ENCODE data around the gene TMEM117.

The TMEM117 gene

DNA sequence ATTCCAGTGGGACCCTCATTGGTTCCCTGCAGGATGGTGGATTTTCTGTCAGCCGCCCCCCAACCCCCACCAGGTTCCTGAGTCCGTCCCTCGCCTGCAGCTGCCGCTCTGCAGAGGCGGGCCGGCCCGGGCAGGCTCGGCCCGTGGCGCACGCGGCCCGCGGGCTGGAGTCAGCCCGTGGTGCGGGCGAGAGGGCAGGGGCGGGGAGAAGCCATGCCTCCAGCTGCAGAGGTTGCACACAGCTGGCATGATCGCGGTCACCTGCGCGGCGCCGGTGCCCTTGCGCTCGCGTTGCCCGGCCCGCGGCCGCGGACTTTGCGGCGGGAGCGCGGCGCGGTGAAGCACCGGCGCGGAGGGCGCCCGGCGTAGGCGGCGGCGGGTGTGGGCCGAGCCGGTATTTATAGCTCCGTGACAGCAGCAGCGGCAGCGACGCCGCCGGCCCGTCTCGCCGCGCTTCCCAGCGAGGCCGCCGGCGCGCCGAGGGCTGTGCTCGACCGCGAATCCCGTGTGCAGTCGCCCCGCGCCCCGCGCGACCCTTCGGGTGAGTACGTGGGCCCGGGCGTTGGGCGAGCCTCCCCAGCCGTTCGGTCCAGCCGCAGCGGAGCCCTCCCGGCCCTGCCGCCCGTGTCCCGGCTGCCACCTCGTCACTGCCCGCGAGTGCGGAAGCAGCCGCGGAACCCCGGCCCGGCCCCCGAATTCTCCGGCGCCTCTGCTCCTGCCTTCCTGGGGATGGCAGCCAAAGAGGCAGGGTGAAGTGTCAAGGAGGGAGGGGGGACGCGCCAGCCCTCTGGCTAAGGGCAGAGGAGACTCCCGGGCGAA lies at the start of gene TMEM117:
TMEM117 (plus strand) TSS at position 426 of the 819 bp plus-strand sequence.
- intact Hi-C loops (cut with DNase I), result loop anchor here (2.0 kb wide), 1 partner anchor 29 kb away; the partner anchor contains the start of gene TWF1
- peak; percentile 34 to 92 (median 53) for DNase-seq

DNA sequence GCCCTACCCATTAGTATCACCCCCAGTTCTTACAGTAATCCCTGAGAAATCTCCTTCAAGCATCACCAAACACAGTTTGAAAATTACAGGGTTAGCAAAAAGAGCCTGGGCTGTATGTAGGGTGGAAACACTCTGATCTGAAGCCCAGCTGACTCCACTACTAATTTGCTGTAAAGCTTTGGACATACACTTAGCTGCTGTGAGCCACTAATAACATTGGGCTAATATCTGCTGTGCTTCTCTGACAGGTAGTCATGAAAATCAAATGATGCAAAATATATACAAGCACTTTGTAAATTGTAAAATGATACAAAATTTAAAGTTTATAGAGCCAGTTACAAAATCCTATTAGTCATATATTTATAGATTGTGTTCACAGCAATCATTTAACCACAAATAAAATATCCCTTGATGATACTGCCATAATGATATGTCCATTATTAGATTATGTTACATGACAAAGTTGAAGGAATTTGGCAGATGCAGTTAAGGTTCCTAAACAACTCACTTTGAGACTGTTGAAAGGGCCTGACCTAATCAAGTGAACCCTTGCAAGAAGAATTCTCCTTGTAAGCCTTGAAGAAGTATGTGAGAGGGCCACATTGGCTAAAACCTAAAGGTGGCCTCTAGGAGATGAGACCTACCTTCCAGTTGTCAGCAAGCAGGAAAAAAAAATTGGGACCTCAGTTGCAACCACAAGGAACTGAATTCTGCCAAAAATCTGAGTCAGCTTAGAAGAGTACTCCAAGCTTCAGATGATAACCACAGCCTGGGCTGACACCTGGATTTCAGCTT lies 48.8 kb upstream of the TMEM117 start:
- no peak for DNase-seq
- intact Hi-C loops (cut with DNase I), result no loop called here

DNA sequence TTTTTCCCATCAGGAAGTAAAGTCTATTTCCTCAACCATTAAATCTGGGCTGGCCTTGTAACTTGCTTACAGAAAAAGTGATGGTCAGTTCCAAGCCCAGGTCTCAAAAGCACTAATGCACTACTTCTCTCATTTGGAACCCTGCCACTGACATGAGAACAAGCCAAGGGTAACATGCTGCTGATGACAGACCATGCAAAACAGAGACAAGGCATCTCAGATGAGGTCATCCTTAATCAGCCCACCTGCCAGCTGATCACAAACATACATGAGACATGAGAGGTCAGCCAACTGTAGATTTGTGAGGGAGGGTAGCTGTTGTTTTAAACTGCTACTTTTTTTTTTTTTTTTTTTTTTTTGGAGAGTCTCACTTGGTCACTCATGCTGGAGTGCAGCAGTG lies 45.9 kb upstream of the TMEM117 start:
- intact Hi-C loops (cut with DNase I), result no loop called here
- DNase-seq, result no peak

DNA sequence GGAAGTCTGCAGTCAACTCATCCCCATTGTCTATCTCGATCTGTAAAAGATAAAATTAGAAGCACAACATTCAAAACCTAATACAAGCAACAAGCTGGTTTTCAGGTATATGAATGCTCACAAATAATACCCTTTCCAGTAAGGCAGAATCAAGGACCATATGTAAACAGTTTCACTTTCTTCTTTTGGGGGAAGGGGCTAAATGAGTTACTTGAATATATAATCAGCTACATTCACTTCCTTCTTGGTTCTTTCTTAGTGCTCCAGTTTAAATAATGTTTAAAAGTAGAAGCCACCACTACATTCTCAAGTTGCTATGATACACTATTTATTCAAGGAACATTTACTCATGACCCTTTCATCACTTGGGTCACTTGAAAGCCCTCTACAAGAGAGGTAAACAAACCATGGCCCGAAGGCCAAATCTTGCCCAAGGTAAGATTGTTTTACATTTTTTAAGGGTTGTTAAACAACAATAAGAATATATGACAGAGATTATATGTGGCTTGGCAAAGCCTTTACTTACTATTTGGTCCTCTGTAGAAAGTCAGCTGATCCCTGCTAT lies 40.1 kb upstream of the TMEM117 start:
- DNase-seq, result no peak
- intact Hi-C loops (cut with DNase I), result no loop called here

DNA sequence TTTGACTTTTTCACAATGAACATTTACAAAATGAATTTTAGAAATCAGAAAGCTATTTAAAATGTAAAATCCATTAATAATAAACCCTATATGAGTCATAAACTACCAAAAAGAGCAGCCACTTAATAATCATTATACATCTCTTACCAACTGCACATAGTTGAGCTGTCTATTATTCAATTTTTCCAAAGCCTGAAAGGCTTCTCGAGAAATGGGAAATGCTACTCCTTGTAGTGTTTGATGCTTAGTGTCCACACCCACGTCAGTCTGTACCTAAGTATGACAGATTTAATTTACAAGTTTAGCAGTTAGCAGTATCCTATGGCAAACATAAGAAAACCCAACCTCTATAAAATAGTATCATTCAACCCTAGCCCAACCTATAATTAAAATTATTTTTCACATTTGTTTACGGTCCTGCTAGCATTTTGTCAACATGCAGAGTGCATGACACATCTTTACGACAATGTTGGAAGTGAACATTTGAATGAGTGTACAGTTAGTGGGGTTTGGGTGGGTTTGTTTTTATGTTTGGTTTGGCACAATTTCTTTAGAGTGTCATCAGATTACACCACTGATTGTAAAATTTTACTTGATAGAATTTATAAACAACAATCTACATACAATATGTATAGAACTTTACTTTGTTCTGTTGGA lies 38.2 kb upstream of the TMEM117 start:
- DNase-seq, result no peak
- intact Hi-C loops (cut with DNase I), result no loop called here

DNA sequence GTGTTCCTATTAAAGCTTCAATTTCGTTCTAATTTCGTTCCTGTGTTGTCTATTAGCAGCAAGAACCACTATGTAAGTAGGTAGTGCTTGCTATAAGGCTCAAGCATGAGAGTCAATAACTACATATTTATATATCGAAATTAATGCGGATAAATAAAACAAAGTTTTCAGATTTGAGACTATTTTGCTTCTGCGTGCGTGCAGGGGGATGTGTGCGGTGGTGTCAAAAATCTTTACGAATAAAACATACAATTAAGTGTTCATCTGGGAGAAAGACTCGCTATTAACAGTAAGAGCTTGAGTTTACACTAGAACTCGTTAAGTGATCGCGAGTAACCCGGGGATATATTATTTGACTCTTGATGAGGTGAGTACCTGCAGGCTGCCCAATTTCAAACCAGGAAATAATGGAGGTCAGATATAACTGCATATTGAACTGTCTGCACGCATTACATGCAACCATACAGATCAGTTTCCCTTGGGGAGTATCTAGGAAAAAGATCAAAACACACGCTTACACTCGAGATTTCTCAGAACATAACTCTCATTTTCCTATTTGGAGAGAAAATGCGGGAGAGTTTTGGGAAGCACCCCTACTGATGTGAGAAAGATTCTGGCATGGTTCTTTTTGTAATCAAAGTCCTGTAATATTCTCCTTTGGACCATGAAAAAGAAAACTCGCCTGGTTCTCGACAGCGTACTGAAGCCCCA lies 30.6 kb upstream of the TMEM117 start:
- DNase-seq, result no peak
- intact Hi-C loops (cut with DNase I), result loop anchor here (2.0 to 5.0 kb wide), 2 partner anchors 48 to 77 kb away; partner anchors contain the start of genes IRAK4 and PUS7L

DNA sequence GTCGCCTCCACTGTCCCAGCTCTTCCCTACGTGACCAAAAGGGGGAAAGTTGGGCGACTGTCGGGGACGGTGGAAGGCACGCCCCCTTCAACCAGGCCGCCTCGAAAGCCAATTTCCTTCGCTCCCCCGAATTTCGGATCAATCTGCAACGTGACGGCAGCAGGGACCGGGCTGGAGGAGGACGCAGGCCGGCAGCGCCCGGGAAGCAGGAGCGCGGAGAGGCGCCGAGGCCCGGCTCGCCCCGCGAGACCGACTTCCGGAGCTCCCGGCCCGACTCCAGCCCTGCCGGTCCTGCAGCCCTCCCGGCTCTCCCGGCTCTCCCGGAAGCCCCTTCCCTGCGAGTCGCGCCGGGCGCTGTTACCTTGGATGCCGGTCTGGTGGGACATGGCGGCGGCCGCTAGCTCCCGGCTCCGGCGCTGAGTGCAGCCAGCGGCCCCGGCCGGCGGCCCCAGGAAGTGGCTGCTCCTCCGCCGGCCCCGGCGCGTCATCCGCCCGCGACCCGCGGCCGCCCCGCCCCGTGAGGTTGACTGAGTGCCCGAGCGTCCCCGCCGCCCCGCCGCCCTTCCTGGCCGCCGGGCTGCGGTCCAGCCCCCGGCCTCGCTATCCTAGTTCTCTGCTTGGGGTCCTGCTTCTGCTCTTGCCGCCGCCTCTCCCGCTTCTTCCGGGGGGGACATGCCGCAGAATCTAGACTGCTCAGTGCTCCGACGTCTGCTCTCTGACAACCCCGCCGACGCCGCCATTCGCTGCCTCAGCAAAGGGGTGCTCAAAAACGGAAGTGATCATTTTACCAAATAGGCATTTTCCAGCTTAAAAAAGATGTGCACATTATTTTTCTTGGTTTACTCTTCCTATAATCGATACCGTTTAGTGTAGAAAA lies 29.8 kb upstream of the TMEM117 start, which contains the start of gene TWF1:
TWF1 (minus strand) TSS at position 458 of the 877 bp plus-strand sequence; CDS start at position 386, 72 bp downstream.
- peak; percentile 77 to 98 (median 84) for DNase-seq
- intact Hi-C loops (cut with DNase I), result loop anchor here (2.0 to 5.0 kb wide), 3 partner anchors 31 to 77 kb away; partner anchors contain the start of genes IRAK4, PUS7L and TMEM117

DNA sequence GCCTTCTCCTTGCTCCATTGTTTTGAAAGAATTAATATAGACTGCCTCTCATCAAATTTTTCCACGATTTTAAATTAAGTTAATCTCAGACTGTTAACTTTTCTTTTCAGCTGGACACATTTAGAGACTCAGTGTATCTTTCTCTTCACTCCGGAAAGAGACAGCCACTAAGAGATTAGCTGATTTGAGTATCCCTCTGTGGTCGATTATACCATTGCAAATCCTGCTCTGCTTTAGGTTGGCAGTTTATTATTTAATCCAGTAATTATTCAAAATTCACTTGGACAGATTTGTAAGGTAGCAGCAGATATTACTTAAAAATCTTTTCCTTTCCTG lies 29.2 kb upstream of the TMEM117 start:
- no peak for DNase-seq
- intact Hi-C loops (cut with DNase I), result loop anchor here (2.0 to 5.0 kb wide), 2 partner anchors 30 to 49 kb away; partner anchors contain the start of genes IRAK4, PUS7L and TMEM117

DNA sequence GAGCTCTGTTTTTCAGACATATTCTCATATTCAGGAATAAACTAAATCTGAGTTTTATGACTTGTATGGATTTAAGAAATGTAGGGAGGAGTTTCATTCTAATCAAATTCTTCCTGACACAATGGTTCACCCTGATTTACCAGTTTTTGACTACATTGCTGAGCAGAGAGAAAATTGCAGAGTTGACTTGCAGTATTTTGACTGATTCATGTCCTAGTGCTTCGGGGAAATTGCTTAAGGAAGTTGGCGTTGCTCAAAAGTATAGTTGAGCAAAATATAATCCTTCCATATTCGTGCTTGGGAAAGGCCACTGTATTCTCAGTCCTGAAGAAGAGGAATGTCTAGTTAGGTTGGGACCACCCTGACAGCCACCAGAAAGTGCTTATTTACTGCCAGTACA lies 28.5 kb upstream of the TMEM117 start:
- no peak for DNase-seq
- intact Hi-C loops (cut with DNase I), result loop anchor here (2.0 to 5.0 kb wide), 2 partner anchors 29 to 50 kb away; partner anchors contain the start of genes IRAK4, PUS7L and TMEM117

DNA sequence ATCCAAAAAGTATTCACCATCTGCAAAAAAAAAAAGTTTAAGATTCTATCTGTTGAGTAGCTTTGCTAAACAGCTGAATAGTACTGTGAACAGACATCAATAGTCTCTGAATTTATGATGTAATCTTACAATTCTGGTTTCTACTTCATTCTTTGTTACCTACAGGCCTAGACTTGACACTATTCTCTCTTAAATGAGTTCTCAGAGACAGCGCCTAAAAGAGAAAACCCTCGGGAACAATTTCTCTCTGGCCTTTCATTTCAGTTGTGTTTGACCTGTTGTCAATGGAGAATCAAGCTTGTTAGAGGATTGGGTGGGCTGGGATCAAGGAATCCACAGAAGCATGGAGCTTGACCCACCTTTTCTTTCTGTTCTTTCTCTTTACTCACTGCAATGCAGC lies 23.8 kb upstream of the TMEM117 start:
- no peak for DNase-seq
- intact Hi-C loops (cut with DNase I), result no loop called here

DNA sequence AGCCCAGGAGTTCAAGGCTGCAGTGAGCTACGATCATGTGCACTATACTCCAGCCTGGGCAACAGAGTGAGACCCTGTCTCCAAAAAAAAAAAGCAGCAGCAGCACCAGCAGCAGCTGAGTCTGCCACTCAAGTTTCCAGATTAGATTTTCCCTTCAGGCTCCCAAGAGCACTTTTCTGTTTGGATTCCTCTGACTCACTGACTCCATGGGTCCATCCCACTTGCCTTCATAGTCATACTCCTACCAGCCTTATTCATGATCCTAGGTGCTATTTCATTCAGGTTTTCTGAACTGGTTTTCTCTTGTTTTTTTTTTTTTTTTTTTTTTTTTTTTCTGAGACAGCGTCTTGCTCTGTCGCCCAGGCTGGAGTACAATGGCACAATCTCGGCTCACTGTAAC lies 23.0 kb upstream of the TMEM117 start:
- intact Hi-C loops (cut with DNase I), result no loop called here
- no peak for DNase-seq

DNA sequence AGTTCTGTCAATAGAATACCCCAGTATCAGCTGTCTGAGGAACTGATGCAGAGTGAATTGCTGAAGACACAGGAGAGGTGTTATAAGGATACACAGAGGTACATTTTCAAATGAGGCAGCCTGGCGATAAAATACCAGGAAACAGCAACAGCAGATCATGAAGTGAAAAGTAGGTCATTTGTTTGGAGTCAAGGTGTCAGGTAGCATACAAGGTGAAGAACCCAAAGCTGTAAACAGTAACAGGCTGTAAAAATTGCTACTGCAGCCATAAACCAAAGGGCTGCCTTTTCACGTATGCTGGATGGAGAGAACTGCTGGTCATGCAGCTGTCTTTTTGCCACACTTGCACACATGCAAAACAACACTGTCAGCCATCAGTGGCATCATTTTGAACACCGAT lies 20.5 kb upstream of the TMEM117 start:
- no peak for DNase-seq
- intact Hi-C loops (cut with DNase I), result no loop called here

DNA sequence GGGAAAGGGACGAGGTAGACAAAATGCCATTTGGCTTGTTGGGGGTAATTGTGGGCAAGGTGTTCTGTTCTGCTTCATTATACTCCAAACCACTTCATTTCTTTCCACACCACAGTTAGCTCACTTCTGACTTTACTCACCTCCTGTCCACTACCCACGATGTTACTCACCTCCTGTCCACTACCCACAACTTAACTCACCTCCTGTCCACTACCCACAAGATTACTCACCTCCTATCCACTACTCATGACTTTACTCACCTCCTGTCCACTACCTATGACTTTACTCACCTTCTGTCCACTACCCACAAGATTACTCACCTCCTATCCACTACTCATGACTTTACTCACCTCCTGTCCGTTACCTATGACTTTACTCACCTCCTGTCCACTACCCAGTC lies 19.7 kb upstream of the TMEM117 start:
- DNase-seq, result no peak
- intact Hi-C loops (cut with DNase I), result no loop called here

DNA sequence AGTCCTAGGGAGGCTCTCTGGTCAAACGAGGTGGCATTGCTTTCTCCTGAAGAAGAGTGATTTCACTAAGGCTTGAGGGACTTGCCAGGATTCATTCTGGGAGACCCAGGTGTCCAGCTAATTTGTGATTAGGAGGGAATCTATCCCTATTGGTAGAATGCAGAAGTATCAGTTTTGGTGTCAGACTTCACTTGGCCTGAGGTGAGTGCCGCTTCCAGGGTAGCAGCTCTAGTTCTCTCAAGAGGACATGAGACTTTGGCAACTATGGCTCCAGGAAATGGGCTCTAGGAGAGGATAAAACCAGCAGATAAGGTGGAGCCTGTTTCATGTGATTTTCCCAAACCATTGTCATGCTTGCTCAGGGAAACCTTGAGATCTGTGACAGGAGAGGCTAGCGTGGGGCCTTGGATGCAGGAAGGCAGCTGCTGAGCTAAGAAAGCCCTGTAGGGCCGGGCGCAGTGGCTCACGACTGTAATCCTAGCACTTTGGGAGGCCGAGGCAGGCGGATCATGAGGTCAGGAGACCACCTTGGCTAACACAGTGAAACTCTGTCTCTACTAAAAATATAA lies 11.6 kb upstream of the TMEM117 start:
- DNase-seq, result no peak
- intact Hi-C loops (cut with DNase I), result no loop called here

DNA sequence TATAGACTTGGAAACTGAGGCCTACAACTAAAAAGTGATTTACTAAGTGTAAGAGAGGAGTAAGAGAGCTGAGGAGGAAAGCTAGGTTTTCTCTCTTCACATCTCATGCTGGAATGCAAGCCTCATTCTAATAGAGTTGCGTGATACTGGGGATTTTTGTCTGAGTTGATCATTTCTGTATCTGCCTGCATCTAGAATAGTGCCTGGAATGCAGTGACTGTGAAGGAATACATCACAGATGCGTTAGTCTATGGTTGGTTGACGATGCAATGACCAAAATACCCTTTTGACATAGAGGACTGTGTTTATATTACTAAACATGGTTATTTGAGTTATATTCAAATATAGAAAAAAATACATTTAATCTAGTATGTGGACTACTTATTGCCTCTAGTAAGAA lies 9.2 kb upstream of the TMEM117 start:
- intact Hi-C loops (cut with DNase I), result no loop called here
- DNase-seq, result no peak

DNA sequence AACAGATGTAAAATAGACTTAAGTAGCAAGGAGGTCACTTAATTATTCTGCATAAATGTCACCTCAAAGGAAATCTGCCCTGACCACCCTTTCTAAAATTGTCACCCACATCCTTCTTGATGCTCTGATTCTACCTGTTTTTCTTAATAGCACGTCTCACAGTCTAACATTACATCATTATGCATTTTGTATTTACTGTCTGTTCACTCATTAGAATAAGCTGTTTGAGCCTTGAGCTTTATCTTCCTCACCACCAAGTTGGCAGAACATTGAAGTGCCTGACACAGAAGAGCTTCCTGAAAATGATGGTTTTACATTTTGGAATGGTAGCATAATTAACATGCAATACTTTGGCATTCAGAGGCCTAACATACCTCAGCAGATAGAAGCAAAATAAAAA lies 8.8 kb upstream of the TMEM117 start:
- no peak for DNase-seq
- intact Hi-C loops (cut with DNase I), result no loop called here

DNA sequence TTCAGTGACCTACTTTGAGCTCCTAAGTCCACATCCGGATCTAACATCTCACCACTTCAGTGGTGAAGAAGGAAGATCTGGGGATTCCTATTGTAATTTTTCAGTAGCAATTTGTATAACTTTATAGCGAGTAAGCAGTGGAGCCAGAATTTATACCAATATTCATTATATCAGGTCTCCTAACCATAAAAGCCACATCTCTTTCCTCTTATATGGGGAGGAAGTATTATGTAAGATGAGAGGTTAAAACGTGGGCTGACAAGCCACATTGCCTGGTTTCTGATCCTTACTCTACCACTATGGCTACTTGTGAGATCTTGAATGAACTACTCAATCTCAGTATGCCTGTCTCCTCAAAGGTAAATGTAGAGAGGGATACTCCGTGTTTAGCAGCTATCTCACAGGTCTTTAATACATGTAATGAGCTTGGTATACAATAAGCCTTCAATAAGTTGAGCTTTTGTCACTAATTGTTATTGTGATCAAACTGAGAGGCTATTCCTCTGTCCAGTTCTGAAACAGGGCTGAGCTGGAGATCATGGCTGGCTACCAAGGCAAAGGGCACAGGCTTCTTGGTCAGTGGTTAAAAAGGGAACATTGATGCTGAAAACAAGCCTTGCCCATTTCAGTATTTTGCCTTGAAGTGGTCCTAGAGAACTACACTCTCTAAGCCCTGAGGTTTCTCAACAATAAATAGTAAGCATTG lies 3.3 kb upstream of the TMEM117 start:
- DNase-seq, result no peak
- intact Hi-C loops (cut with DNase I), result no loop called here

DNA sequence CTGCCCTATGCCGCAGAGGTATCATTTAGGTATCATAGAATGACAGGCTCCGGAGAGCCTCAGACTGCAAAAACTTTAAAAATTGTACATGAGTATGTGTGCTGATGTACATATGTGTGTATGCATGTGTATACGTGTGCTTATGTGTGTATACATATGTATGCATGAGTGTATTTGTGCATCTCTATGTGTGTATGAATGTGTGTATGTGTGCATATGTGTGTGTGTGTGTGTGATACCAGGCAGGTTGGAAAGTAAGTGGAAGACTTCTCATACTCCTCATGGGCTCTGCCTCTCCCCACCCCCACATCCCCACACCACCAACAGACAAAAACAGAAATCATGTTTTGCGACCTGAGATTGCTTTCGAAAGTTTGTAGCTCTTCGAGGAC lies 621 bp upstream of the TMEM117 start:
- DNase-seq, result no peak
- intact Hi-C loops (cut with DNase I), result no loop called here

Measured in posterior cingulate gyrus (tissue), 11 donors.